ENCODE measurements around the gene CDC42SE2.

The CDC42SE2 gene

DNA sequence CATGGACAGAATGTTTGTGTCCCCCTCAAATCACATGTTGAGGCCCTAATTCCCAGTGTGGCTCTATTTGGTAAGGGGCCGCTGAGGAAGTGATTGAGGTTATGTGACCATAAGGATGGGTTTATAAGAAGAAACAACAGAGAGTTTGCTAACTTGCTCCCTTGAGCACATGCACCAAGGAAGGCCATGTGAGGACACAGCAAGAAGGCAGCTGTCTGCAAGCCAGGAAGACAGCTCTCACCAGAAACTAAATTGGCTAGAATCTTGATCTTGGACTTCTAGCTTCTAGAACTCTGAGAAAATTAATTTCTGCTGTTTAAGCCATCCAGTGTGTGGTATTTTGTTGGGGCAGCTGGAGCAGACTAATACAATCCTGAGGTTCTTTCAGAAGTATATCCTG lies 35.2 kb upstream of the CDC42SE2 start:
- peak overlapping the region; percentile 9; the same call in 1 of the 2 replicates for H3K4me2 ChIP-seq (ENCODE audit: low read length)
- no peak overlapping the region; the same call in 1 of the 2 replicates for H2AFZ ChIP-seq (ENCODE audit: low read depth, low read length)
- H4K20me1 ChIP-seq (ENCODE audit: insufficient read depth, low read length): no peaks in the 10 kb centered on the region
- peak overlapping the region; percentile 27; the same call in 1 of the 2 replicates for H3K27ac ChIP-seq (ENCODE audit: low read length)
- H3K79me2 ChIP-seq (ENCODE audit: low read length): peaks cover 31% of the 10 kb centered on the region
- no peaks in the 10 kb centered on the region for H3K36me3 ChIP-seq (replicated peaks; ENCODE audit: low read depth, low read length)
- no peak for TF ChIP-seq EZH2phosphoT487 (IDR thresholded peaks at IDR 0.05; ENCODE audit: low read depth)
- TF ChIP-seq, protein P1, sequence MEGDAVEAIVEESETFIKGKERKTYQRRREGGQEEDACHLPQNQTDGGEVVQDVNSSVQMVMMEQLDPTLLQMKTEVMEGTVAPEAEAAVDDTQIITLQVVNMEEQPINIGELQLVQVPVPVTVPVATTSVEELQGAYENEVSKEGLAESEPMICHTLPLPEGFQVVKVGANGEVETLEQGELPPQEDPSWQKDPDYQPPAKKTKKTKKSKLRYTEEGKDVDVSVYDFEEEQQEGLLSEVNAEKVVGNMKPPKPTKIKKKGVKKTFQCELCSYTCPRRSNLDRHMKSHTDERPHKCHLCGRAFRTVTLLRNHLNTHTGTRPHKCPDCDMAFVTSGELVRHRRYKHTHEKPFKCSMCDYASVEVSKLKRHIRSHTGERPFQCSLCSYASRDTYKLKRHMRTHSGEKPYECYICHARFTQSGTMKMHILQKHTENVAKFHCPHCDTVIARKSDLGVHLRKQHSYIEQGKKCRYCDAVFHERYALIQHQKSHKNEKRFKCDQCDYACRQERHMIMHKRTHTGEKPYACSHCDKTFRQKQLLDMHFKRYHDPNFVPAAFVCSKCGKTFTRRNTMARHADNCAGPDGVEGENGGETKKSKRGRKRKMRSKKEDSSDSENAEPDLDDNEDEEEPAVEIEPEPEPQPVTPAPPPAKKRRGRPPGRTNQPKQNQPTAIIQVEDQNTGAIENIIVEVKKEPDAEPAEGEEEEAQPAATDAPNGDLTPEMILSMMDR (IDR thresholded peaks at IDR 0.05; ENCODE audit: low read depth, low read length): no peak
- no peak overlapping the region for H3K4me3 ChIP-seq (ENCODE audit: low read length)
- H3K9ac ChIP-seq (ENCODE audit: low read length): peak overlapping the region; percentile 11; the same call in 1 of the 2 replicates
- peaks cover 61% of the 10 kb centered on the region for H3K4me1 ChIP-seq (ENCODE audit: low read length)
- H3K27me3 ChIP-seq (ENCODE audit: low read depth, low read length): no peaks in the 10 kb centered on the region
- no peaks in the 10 kb centered on the region for H3K9me3 ChIP-seq (ENCODE audit: insufficient read depth, low read length)

DNA sequence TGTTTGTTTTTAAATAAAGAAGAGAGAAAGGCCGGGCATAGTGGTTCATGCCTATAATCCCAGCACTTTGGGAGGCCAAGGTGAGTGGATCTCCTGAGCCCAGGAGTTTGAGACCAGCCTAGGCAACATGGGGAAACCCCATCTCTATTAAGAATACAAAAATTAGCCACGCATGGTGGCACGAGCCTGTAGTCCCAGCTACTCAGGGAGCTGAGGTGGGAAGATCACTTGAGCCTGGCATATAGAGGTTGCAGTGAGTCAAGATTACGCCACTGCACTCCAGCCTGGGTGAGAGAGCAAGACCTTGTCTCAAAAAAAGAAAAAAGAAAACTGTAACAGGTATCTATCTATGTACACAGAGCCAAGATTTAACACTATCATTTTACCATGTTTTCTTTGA lies 34.2 kb upstream of the CDC42SE2 start:
- Histone ChIP-seq H3K9me3 (ENCODE audit: insufficient read depth, low read length) (no peaks in the 10 kb centered on the region), H3K27ac (ENCODE audit: low read length) (peak overlapping the region; percentile 66), H3K79me2 (ENCODE audit: low read length) (peaks cover 24% of the 10 kb centered on the region), H3K4me3 (ENCODE audit: low read length) (peak overlapping the region; percentile 73), H3K4me1 (ENCODE audit: low read length) (peaks cover 53% of the 10 kb centered on the region), H4K20me1 (ENCODE audit: insufficient read depth, low read length) (no peaks in the 10 kb centered on the region), H3K9ac (ENCODE audit: low read length) (peak overlapping the region; percentile 55), H3K36me3 (replicated peaks; ENCODE audit: low read depth, low read length) (no peaks in the 10 kb centered on the region), H3K27me3 (ENCODE audit: low read depth, low read length) (no peaks in the 10 kb centered on the region), H2AFZ (ENCODE audit: low read depth, low read length) (no peak overlapping the region), H3K4me2 (ENCODE audit: low read length) (peak overlapping the region; percentile 84)
- TF ChIP-seq EZH2phosphoT487 (IDR thresholded peaks at IDR 0.05; ENCODE audit: low read depth): no peak
- TF ChIP-seq, protein P1 (IDR thresholded peaks at IDR 0.05; ENCODE audit: low read depth, low read length): no peak

DNA sequence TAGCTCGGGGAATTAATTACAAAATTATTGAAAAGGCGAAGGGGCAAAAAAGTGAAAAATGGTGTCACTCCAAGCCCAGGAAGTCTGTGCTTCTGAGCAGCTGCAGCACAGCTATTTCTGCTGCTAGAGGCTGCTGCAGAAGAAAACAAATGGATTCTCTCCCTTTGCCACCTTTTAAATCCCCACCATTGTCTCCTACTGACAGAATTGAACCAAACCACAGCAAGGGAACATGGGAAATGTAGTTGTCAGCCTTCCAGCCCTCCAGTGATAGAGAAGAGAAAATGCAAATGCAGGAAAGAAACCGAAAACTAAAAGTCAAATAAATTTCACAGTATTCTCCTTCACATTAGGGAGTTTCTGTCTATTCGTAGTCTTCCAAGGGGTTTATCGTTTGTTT lies 33.4 kb upstream of the CDC42SE2 start:
- TF ChIP-seq EZH2phosphoT487 (IDR thresholded peaks at IDR 0.05; ENCODE audit: low read depth): no peak
- TF ChIP-seq, protein P1 (IDR thresholded peaks at IDR 0.05; ENCODE audit: low read depth, low read length): no peak
- Histone ChIP-seq H3K27me3 (ENCODE audit: low read depth, low read length) (no peaks in the 10 kb centered on the region), H3K4me1 (ENCODE audit: low read length) (peaks cover 45% of the 10 kb centered on the region), H3K9ac (ENCODE audit: low read length) (peak overlapping the region; percentile 55), H3K4me3 (ENCODE audit: low read length) (peak overlapping the region; percentile 73), H3K9me3 (ENCODE audit: insufficient read depth, low read length) (no peaks in the 10 kb centered on the region), H3K79me2 (ENCODE audit: low read length) (peaks cover 16% of the 10 kb centered on the region), H2AFZ (ENCODE audit: low read depth, low read length) (no peak overlapping the region), H3K36me3 (replicated peaks; ENCODE audit: low read depth, low read length) (no peaks in the 10 kb centered on the region), H3K4me2 (ENCODE audit: low read length) (peak overlapping the region; percentile 84), H4K20me1 (ENCODE audit: insufficient read depth, low read length) (no peaks in the 10 kb centered on the region), H3K27ac (ENCODE audit: low read length) (peak overlapping the region; percentile 66)

DNA sequence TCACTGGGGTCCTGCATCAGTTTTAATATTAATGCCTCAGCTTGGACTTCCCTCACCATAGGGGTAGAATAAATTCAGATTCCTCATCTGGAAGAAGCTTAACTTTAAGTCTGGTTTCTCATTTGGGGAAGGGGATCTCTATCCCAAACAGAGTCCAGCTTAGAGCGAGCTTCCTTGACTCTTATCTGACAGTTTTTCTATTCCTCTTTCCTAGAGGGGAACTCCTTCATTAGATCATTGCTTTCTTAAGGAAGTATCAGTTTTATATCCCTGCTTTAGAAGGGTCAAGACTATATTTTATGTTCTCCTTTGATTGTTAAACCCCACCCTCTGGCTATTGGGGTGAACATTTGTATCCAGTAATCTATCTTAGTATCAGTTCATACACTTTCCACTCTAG lies 24.2 kb upstream of the CDC42SE2 start:
- H3K27ac ChIP-seq (ENCODE audit: low read length): no peak overlapping the region
- H3K79me2 ChIP-seq (ENCODE audit: low read length): no peaks in the 10 kb centered on the region
- no peaks in the 10 kb centered on the region for H3K36me3 ChIP-seq (replicated peaks; ENCODE audit: low read depth, low read length)
- H3K4me3 ChIP-seq (ENCODE audit: low read length): no peak overlapping the region
- no peak overlapping the region for H3K4me2 ChIP-seq (ENCODE audit: low read length)
- H3K4me1 ChIP-seq (ENCODE audit: low read length): peaks cover 15% of the 10 kb centered on the region
- H3K27me3 ChIP-seq (ENCODE audit: low read depth, low read length): no peaks in the 10 kb centered on the region
- H3K9me3 ChIP-seq (ENCODE audit: insufficient read depth, low read length): no peaks in the 10 kb centered on the region
- no peak overlapping the region for H3K9ac ChIP-seq (ENCODE audit: low read length)
- no peak overlapping the region for H2AFZ ChIP-seq (ENCODE audit: low read depth, low read length)
- H4K20me1 ChIP-seq (ENCODE audit: insufficient read depth, low read length): no peaks in the 10 kb centered on the region
- no peak for TF ChIP-seq EZH2phosphoT487 (IDR thresholded peaks at IDR 0.05; ENCODE audit: low read depth)
- TF ChIP-seq, protein P1 (IDR thresholded peaks at IDR 0.05; ENCODE audit: low read depth, low read length): no peak
